Measurements from ENCODE around the gene ANO9. TPM values are rescaled to one million over a fixed set of nuclear protein-coding genes. Genes with fewer than 3 reads are reported as not detected.

ANO9 gene
- total RNA-seq, 2 donors from 2014 or later, result 8.4 to 9.1 TPM

- Histone ChIP-seq H3K4me3 (no peak overlapping the region), H3K27ac (no peak overlapping the region), H3K27me3 (replicated peaks; ENCODE audit: insufficient read depth) (no peaks in the 10 kb centered on the region), H3K36me3 (no peaks in the 10 kb centered on the region), H3K4me1 (replicated peaks) (peaks cover 8% of the 10 kb centered on the region), H3K9me3 (no peaks in the 10 kb centered on the region)
- no peak for TF ChIP-seq POLR2AphosphoS5 (IDR thresholded peaks at IDR 0.05)
- intact Hi-C loops (cut with DNase I), result no loop called here
- DNase-seq (ENCODE audit: low spot score), result no peak
- 89% methylated on average over 14 of the region's 20 CpGs for WGBS
Observed at GRCh38 chr11:419248-420005, 22.4 kb downstream of the ANO9 start.

GRCh38 chr11:418343-419247 is 23.2 kb downstream of the ANO9 start:
- H3K4me3 ChIP-seq, result no peak overlapping the region
- WGBS, result 88% methylated on average over 27 of the region's 30 CpGs
- no peaks in the 10 kb centered on the region for H3K36me3 ChIP-seq
- H3K27me3 ChIP-seq (replicated peaks; ENCODE audit: insufficient read depth), result no peaks in the 10 kb centered on the region
- H3K4me1 ChIP-seq (replicated peaks), result peaks cover 8% of the 10 kb centered on the region
- intact Hi-C loops (cut with DNase I), result no loop called here
- H3K9me3 ChIP-seq, result no peaks in the 10 kb centered on the region
- DNase-seq (ENCODE audit: low spot score), result no peak
- no peak overlapping the region for H3K27ac ChIP-seq
- TF ChIP-seq POLR2AphosphoS5 (IDR thresholded peaks at IDR 0.05) (no peak), POLR2A (IDR thresholded peaks at IDR 0.05) (no peak), CTCF (IDR thresholded peaks at IDR 0.05) (no peak)

- H3K27me3 ChIP-seq (replicated peaks; ENCODE audit: insufficient read depth), result no peaks in the 10 kb centered on the region
- no peaks in the 10 kb centered on the region for H3K9me3 ChIP-seq
- no peak for TF ChIP-seq POLR2AphosphoS5 (IDR thresholded peaks at IDR 0.05)
- TF ChIP-seq CTCF (IDR thresholded peaks at IDR 0.05), result no peak
- TF ChIP-seq POLR2A (IDR thresholded peaks at IDR 0.05), result no peak
- peaks cover 8% of the 10 kb centered on the region for H3K4me1 ChIP-seq (replicated peaks)
- H3K4me3 ChIP-seq, result peak overlapping the region; percentile 52 to 67
- peak overlapping the region; percentile 80 to 83 for H3K27ac ChIP-seq
- 56% methylated on average over 18 of the region's 19 CpGs for WGBS
- no peak for DNase-seq (ENCODE audit: low spot score)
- H3K36me3 ChIP-seq, result no peaks in the 10 kb centered on the region
- intact Hi-C loops (cut with DNase I), result no loop called here
Observed at GRCh38 chr11:417652-418342, 24.0 kb downstream of the ANO9 start.

- Histone ChIP-seq H3K4me1 (replicated peaks) (peaks cover 8% of the 10 kb centered on the region), H3K9me3 (no peaks in the 10 kb centered on the region), H3K36me3 (no peaks in the 10 kb centered on the region), H3K27ac (peak overlapping the region; percentile 80 to 83), H3K27me3 (replicated peaks; ENCODE audit: insufficient read depth) (no peaks in the 10 kb centered on the region), H3K4me3 (peak overlapping the region; percentile 52 to 67)
- intact Hi-C loops (cut with DNase I), result no loop called here
- DNase-seq (ENCODE audit: low spot score), result peak; percentile 48
- TF ChIP-seq POLR2AphosphoS5 (IDR thresholded peaks at IDR 0.05), result no peak
- TF ChIP-seq POLR2A (IDR thresholded peaks at IDR 0.05), result peak; percentile 24
- under 1% methylated on average over 70 of the region's 97 CpGs for WGBS
Observed at GRCh38 chr11:416757-417621, 24.8 kb downstream of the ANO9 start.

- H3K9me3 ChIP-seq, result no peaks in the 10 kb centered on the region
- WGBS, result 19% methylated on average over 30 of the region's 45 CpGs
- TF ChIP-seq POLR2AphosphoS5 (IDR thresholded peaks at IDR 0.05) (no peak), POLR2A (IDR thresholded peaks at IDR 0.05) (no peak), CTCF (IDR thresholded peaks at IDR 0.05) (no peak)
- H3K4me1 ChIP-seq (replicated peaks), result peaks cover 8% of the 10 kb centered on the region
- DNase-seq (ENCODE audit: low spot score), result no peak
- H3K27ac ChIP-seq, result peak overlapping the region; percentile 80 to 83
- H3K4me3 ChIP-seq, result peak overlapping the region; percentile 52 to 67
- intact Hi-C loops (cut with DNase I), result no loop called here
- no peaks in the 10 kb centered on the region for H3K36me3 ChIP-seq
- no peaks in the 10 kb centered on the region for H3K27me3 ChIP-seq (replicated peaks; ENCODE audit: insufficient read depth)
Observed at GRCh38 chr11:416051-416756, 25.6 kb downstream of the ANO9 start.
